Anterior cingulate cortex (tissue), 58 donors: ENCODE data around the gene TMPRSS9.
"Not testable (repeated sequence)": the region's sequence is repeated elsewhere in the genome, so short reads cannot be mapped to it uniquely, and the experiment has no call there.

Source experiments
- DNase-seq, 58 donors: peaks; one replicate each; lab custom pipeline; 2025; lab: John Stamatoyannopoulos, UW

TMPRSS9 gene

GRCh38 chr19:2382530-2383222 is 22.6 kb downstream of the TMPRSS9 start:
- no peak for DNase-seq

- peak in 8 of 58 donors; percentile 3 to 65 (median 13) for DNase-seq
These were observed 25.1 kb downstream of the TMPRSS9 start for GRCh38 chr19:2385053-2385721.

GRCh38 chr19:2387367-2388288 is 27.6 kb downstream of the TMPRSS9 start:
- DNase-seq, result no peak

GRCh38 chr19:2389594-2389993 is 29.5 kb downstream of the TMPRSS9 start:
- DNase-seq, result no peak

- DNase-seq, result peak in 22 of 58 donors; percentile 2 to 63 (median 16)
These were observed 31.2 kb downstream of the TMPRSS9 start for GRCh38 chr19:2391118-2391725.

- no peak for DNase-seq
These were observed 32.3 kb downstream of the TMPRSS9 start for GRCh38 chr19:2392366-2392765.

GRCh38 chr19:2392899-2393298 is 32.8 kb downstream of the TMPRSS9 start:
- not testable (repeated sequence) for DNase-seq

GRCh38 chr19:2394054-2394441 is 34.0 kb downstream of the TMPRSS9 start:
- DNase-seq, result no peak

GRCh38 chr19:2394442-2395292 is 34.6 kb downstream of the TMPRSS9 start:
- peak in 6 of 58 donors; percentile 5 to 14 (median 9) for DNase-seq

- DNase-seq, result not testable (repeated sequence)
These were observed 35.3 kb downstream of the TMPRSS9 start for GRCh38 chr19:2395293-2395829.

- not testable (repeated sequence) for DNase-seq
These were observed 37.1 kb downstream of the TMPRSS9 start for GRCh38 chr19:2397173-2397572.

- DNase-seq, result no peak
These were observed 38.8 kb downstream of the TMPRSS9 start for GRCh38 chr19:2398735-2399305.

GRCh38 chr19:2399582-2399981 is 39.5 kb downstream of the TMPRSS9 start:
- DNase-seq, result no peak

- no peak for DNase-seq
These were observed 48.2 kb downstream of the TMPRSS9 start for GRCh38 chr19:2408247-2408646.

- no peak for DNase-seq
These were observed 49.4 kb downstream of the TMPRSS9 start for GRCh38 chr19:2409352-2409912.

- no peak for DNase-seq
These were observed 50.0 kb downstream of the TMPRSS9 start for GRCh38 chr19:2410023-2410422.

GRCh38 chr19:2411709-2412108 is 51.6 kb downstream of the TMPRSS9 start:
- no peak for DNase-seq

GRCh38 chr19:2412449-2412848 is 52.4 kb downstream of the TMPRSS9 start:
- no peak for DNase-seq

- DNase-seq, result no peak
These were observed 53.1 kb downstream of the TMPRSS9 start for GRCh38 chr19:2413159-2413558.
